OCI-LY7 (cell line): ENCODE measurements around the gene SPG11. TPM values are rescaled to one million over a fixed set of nuclear protein-coding genes. Genes with fewer than 3 reads are reported as not detected.
"Not testable (repeated sequence)": the region's sequence is repeated elsewhere in the genome, so short reads cannot be mapped to it uniquely, and the experiment has no call there.

ENCODE experiments used
- BruUV-seq: library from RNA; stranded (reverse); fragments of 400-500 nt; replicated peaks from 2 replicates; lab custom pipeline; 2021; lab: Mats Ljungman, UMichigan
- CTCF ChIA-PET: fragments of 300-600 bp; sonication (Branson Sonifier 250); formaldehyde crosslinking; loops from one replicate; lab custom pipeline; 2022; ENCODE audit warnings: antibody characterized with exemption; ENCODE audit not compliant: unreplicated experiment; lab: Charles Lee
- POLR2A ChIA-PET: fragments of 300-600 bp; sonication (Branson Sonifier 250); formaldehyde crosslinking; loops from one replicate; lab custom pipeline; 2022; ENCODE audit warnings: antibody characterized with exemption; lab: Charles Lee
- DNase-seq: peaks from one replicate; pipeline ENCODE4 v3.0.0-alpha.2; 2015; ENCODE audit warnings: low spot score
- H2AFZ ChIP-seq: fragments of 200-600 bp; sonication (generic), shearing (Covaris generic); 2 replicates; pipeline ENCODE4 v1.6.1; 2014; ENCODE audit warnings: mild to moderate bottlenecking, antibody characterized with exemption, low read length, moderate library complexity
- H3K27ac ChIP-seq: fragments of 200-600 bp; sonication (generic); 2 replicates; pipeline ENCODE4 v1.5.1; 2014; ENCODE audit warnings: mixed run types, low read depth, mild to moderate bottlenecking, moderate library complexity, low read length, inconsistent platforms; ENCODE audit not compliant: poor library complexity, severe bottlenecking
- H3K36me3 ChIP-seq: fragments of 200-600 bp; sonication (generic); 2 replicates; pipeline ENCODE4 v1.6.1; 2014; ENCODE audit warnings: mild to moderate bottlenecking, antibody characterized with exemption, low read length, moderate library complexity, mixed read lengths; ENCODE audit not compliant: insufficient read depth
- H3K4me1 ChIP-seq: fragments of 200-600 bp; sonication (generic); 2 replicates; pipeline ENCODE4 v1.5.1; 2014; ENCODE audit warnings: mild to moderate bottlenecking, low read length; ENCODE audit not compliant: insufficient read depth, poor library complexity, severe bottlenecking
- H3K4me2 ChIP-seq: fragments of 200-600 bp; sonication (generic); 2 replicates; pipeline ENCODE4 v1.6.1; 2014; ENCODE audit warnings: mild to moderate bottlenecking, low read length
- H3K4me3 ChIP-seq: fragments of 200-600 bp; sonication (generic); 2 replicates; pipeline ENCODE4 v1.5.1; 2014; ENCODE audit warnings: mild to moderate bottlenecking, low read depth, low read length; ENCODE audit not compliant: poor library complexity, severe bottlenecking
- H3K79me2 ChIP-seq: fragments of 200-600 bp; sonication (generic); 2 replicates; pipeline ENCODE4 v1.6.1; 2016; ENCODE audit warnings: low read depth, mild to moderate bottlenecking, low read length, moderate library complexity, mixed read lengths; ENCODE audit not compliant: insufficient read depth
- H3K9me2 ChIP-seq: fragments of 200-600 bp; sonication (generic); 2 replicates; pipeline ENCODE4 v1.6.1; 2016; ENCODE audit warnings: mild to moderate bottlenecking, low read length, mixed read lengths; ENCODE audit not compliant: insufficient read depth
- H3K9me3 ChIP-seq: fragments of 200-600 bp; sonication (generic); 2 replicates; pipeline ENCODE4 v1.6.1; 2014; ENCODE audit warnings: mild to moderate bottlenecking, mixed run types, low read length, mixed read lengths
- H4K20me1 ChIP-seq: fragments of 200-600 bp; sonication (generic); 2 replicates; pipeline ENCODE4 v1.6.1; 2014; ENCODE audit warnings: mild to moderate bottlenecking, antibody characterized with exemption, low read length, moderate library complexity, mixed read lengths; ENCODE audit not compliant: insufficient read depth
- CTCF ChIP-seq: fragments of 200-600 bp; sonication (generic); conservative IDR thresholded peaks from 2 replicates; pipeline ENCODE4 v1.5.1; 2014; ENCODE audit warnings: mild to moderate bottlenecking, antibody characterized with exemption, low read length, moderate library complexity, mixed read lengths
- EZH2phosphoT487 ChIP-seq: fragments of 200-600 bp; sonication (generic); IDR thresholded peaks from 2 replicates; pipeline ENCODE4 v1.6.1; 2018; ENCODE audit warnings: low read depth, borderline replicate concordance, mild to moderate bottlenecking, mixed run types, antibody characterized with exemption, low read length, moderate library complexity, mixed read lengths
- intact Hi-C: fragments of 100-400 bp; cut with micrococcal nuclease; formaldehyde crosslinking; loops from one replicate; pipeline ENCODE4 v1.10.0; 2022; ENCODE audit not compliant: unreplicated experiment
- total RNA-seq, 2 experiments: library from RNA; depleted of rRNA in 1 of 2; stranded (reverse); fragments of >200 nt in 1 of 2; shearing (Covaris generic) in 1 of 2; gene quantifications; 2 replicates each; pipeline ENCODE4 v1.2.3, GENCODE V29; 2014 to 2022

Gene SPG11
- total RNA-seq, 2 experiments from 2014 or later = 69.1 to 92.8 TPM

GRCh38 chr15:44706401-44706800 lies 42.9 kb upstream of the SPG11 start:
- ChIA-PET CTCF (no interaction called here), POLR2A (interaction anchor here (0.8 kb wide), 1 partner anchor 44 kb away, joined by 3 read pairs; no protein-coding TSS in a partner anchor)
- H3K36me3 ChIP-seq = 0 out of 2 replicates have a peak, but pooled peaks cover 4% of the 10 kb centered on the region
- H3K27ac ChIP-seq = no peak overlapping the region
- H3K79me2 ChIP-seq = peaks cover 20% of the 10 kb centered on the region
- intact Hi-C loops = no loop called here
- H3K4me2 ChIP-seq = no peak overlapping the region
- H3K9me2 ChIP-seq = no peaks in the 10 kb centered on the region
- TF ChIP-seq CTCF = no peak
- TF ChIP-seq EZH2phosphoT487 = no peak
- no TSS peak for BruUV-seq
- H3K4me1 ChIP-seq = peaks cover 10% of the 10 kb centered on the region
- H2AFZ ChIP-seq = no peak overlapping the region
- H4K20me1 ChIP-seq = no peaks in the 10 kb centered on the region
- no peak overlapping the region for H3K4me3 ChIP-seq
- DNase-seq = no peak
- no peaks in the 10 kb centered on the region for H3K9me3 ChIP-seq

GRCh38 chr15:44705986-44706385 lies 42.5 kb upstream of the SPG11 start:
- Histone ChIP-seq H3K9me3 (0 out of 2 replicates have a peak, but pooled peaks cover under 1% of the 10 kb centered on the region), H3K36me3 (0 out of 2 replicates have a peak, but pooled peaks cover 3% of the 10 kb centered on the region), H2AFZ (no peak overlapping the region), H3K9me2 (no peaks in the 10 kb centered on the region), H3K4me3 (no peak overlapping the region), H3K27ac (no peak overlapping the region), H4K20me1 (no peaks in the 10 kb centered on the region), H3K4me1 (peaks cover 10% of the 10 kb centered on the region), H3K4me2 (no peak overlapping the region), H3K79me2 (peaks cover 18% of the 10 kb centered on the region; the same call in 1 of the 2 replicates)
- intact Hi-C loops = no loop called here
- no TSS peak for BruUV-seq
- no peak for TF ChIP-seq CTCF
- no peak for TF ChIP-seq EZH2phosphoT487
- no peak for DNase-seq
- POLR2A ChIA-PET = interaction anchor here (0.8 to 1.4 kb wide), 2 partner anchors 23 to 44 kb away, joined by 3 read pairs; no protein-coding TSS in a partner anchor
- CTCF ChIA-PET = no interaction called here

DNA sequence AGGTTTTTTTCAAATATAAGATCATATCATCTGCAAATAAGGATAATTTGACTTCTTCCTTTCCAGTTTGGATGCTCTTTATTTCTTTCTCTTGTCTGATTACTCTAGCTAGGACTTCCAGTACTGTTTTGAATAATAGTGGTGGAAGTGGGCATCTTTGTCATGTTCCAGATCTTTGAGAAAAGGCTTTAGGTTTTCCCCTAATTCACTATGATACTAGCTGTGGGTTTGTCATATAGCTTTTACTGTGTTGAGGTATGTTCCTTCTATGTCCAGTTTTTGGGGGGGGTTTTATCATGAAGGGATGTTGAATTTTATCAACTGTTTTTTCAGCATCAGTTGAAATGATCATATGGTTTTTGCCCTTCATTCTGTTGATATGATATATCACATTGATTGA lies 37.2 kb upstream of the SPG11 start:
- H3K79me2 ChIP-seq, H3K9me2 ChIP-seq, H3K27ac ChIP-seq, DNase-seq, H3K36me3 ChIP-seq, H3K9me3 ChIP-seq, H3K4me3 ChIP-seq, BruUV-seq, H2AFZ ChIP-seq, H3K4me2 ChIP-seq, H4K20me1 ChIP-seq, intact Hi-C loops, H3K4me1 ChIP-seq, CTCF ChIA-PET: not testable (repeated sequence)
- POLR2A ChIA-PET = interaction anchor here (2.2 kb wide), 1 partner anchor 33 kb away, joined by 6 read pairs; no protein-coding TSS in a partner anchor
